HG03575 (cell line): ENCODE measurements around the gene RBFOX2.
"Not testable (repeated sequence)": the region's sequence is repeated elsewhere in the genome, so short reads cannot be mapped to it uniquely, and the experiment has no call there.

ENCODE experiments used
- ATAC-seq: cut with Tn5 transposase; IDR thresholded peaks from one replicate; pipeline ENCODE4 v1.9.1; 2021; ENCODE audit not compliant: unreplicated experiment, insufficient number of reproducible peaks, low FRiP score; ENCODE audit errors: extremely low read depth

The RBFOX2 gene

GRCh38 chr22:35739076-35739930 lies 289.3 kb downstream of the RBFOX2 start:
- ATAC-seq, result no peak

GRCh38 chr22:35737886-35738285 lies 290.7 kb downstream of the RBFOX2 start:
- not testable (repeated sequence) for ATAC-seq

- ATAC-seq, result no peak
These were observed 291.9 kb downstream of the RBFOX2 start for GRCh38 chr22:35736701-35737100.

GRCh38 chr22:35736166-35736565 lies 292.5 kb downstream of the RBFOX2 start:
- ATAC-seq, result no peak

GRCh38 chr22:35735542-35735941 lies 293.1 kb downstream of the RBFOX2 start:
- no peak for ATAC-seq

- ATAC-seq, result no peak
These were observed 294.2 kb downstream of the RBFOX2 start for GRCh38 chr22:35734517-35734827.

- no peak for ATAC-seq
These were observed 294.7 kb downstream of the RBFOX2 start for GRCh38 chr22:35733791-35734516.

- ATAC-seq, result no peak
These were observed 295.6 kb downstream of the RBFOX2 start for GRCh38 chr22:35733036-35733435.

GRCh38 chr22:35732116-35732515 lies 296.5 kb downstream of the RBFOX2 start:
- no peak for ATAC-seq

- no peak for ATAC-seq
These were observed 297.3 kb downstream of the RBFOX2 start for GRCh38 chr22:35731321-35731720.

GRCh38 chr22:35729309-35729698 lies 299.3 kb downstream of the RBFOX2 start:
- no peak for ATAC-seq

GRCh38 chr22:35728639-35729308 lies 299.9 kb downstream of the RBFOX2 start:
- no peak for ATAC-seq

GRCh38 chr22:35727436-35727835 lies 301.2 kb downstream of the RBFOX2 start:
- ATAC-seq, result no peak

GRCh38 chr22:35726933-35727332 lies 301.7 kb downstream of the RBFOX2 start:
- ATAC-seq, result no peak

GRCh38 chr22:35726398-35726797 lies 302.2 kb downstream of the RBFOX2 start:
- no peak for ATAC-seq

- no peak for ATAC-seq
These were observed 303.1 kb downstream of the RBFOX2 start for GRCh38 chr22:35725521-35725920.

- ATAC-seq, result no peak
These were observed 306.7 kb downstream of the RBFOX2 start for GRCh38 chr22:35721960-35722359.

- no peak for ATAC-seq
These were observed 309.3 kb downstream of the RBFOX2 start for GRCh38 chr22:35719212-35719875.

- ATAC-seq, result no peak
These were observed 311.1 kb downstream of the RBFOX2 start, which contains the start of gene APOL5 for GRCh38 chr22:35717572-35717971. Gene APOL5 (plus strand): TSS chr22:35717872. CDS start chr22:35717872, 0 bp downstream.
